GM21825 (cell line): ENCODE measurements around the gene USP8.

Experiments used
- ATAC-seq: cut with Tn5 transposase; IDR thresholded peaks from one replicate; pipeline ENCODE4 v1.9.1; 2021; ENCODE audit warnings: mild to moderate bottlenecking, moderate library complexity; ENCODE audit not compliant: unreplicated experiment

USP8 gene

GRCh38 chr15:50531766-50532165 lies 107.6 kb downstream of the USP8 start:
- no peak for ATAC-seq

GRCh38 chr15:50542887-50543210 lies 118.6 kb downstream of the USP8 start:
- no peak for ATAC-seq

- no peak for ATAC-seq
These were observed 119.4 kb downstream of the USP8 start for GRCh38 chr15:50543556-50543955.

GRCh38 chr15:50544368-50544767 lies 120.2 kb downstream of the USP8 start:
- no peak for ATAC-seq

GRCh38 chr15:50546566-50546965 lies 122.4 kb downstream of the USP8 start, which contains the start of gene USP50:
Gene USP50 (minus strand): TSS chr15:50546666. CDS start chr15:50546525, 141 bp downstream.
- no peak for ATAC-seq

GRCh38 chr15:50549326-50549725 lies 125.1 kb downstream of the USP8 start:
- ATAC-seq, result no peak

- no peak for ATAC-seq
These were observed 128.0 kb downstream of the USP8 start for GRCh38 chr15:50552238-50552637.

- no peak for ATAC-seq
These were observed 132.6 kb downstream of the USP8 start for GRCh38 chr15:50556642-50557371.

GRCh38 chr15:50558012-50558411 lies 133.8 kb downstream of the USP8 start:
- ATAC-seq, result no peak

- no peak for ATAC-seq
These were observed 138.8 kb downstream of the USP8 start for GRCh38 chr15:50562735-50563640.

GRCh38 chr15:50563756-50564155 lies 139.6 kb downstream of the USP8 start:
- ATAC-seq, result no peak
